Activated T-helper 2 cell treated with anti-CD3 and anti-CD28 coated beads, Interferon-gamma antibody, Interleukin-2, Interleukin-4, amounts not matched to agents 10 μg/mL and 5 μg/mL and 100 μg/mL, durations not matched to agents 14 hours and 24 hours and 36 hours (primary cell): ENCODE results near the gene COQ9. TPM values are rescaled to one million over a fixed set of nuclear protein-coding genes. Genes with fewer than 3 reads are reported as not detected.

Experiments
- DNase-seq: peaks from one replicate; pipeline ENCODE4 v3.0.0; 2021; ENCODE audit warnings: low spot score
- H3K27ac Mint-ChIP-seq: one replicate; pipeline ENCODE4 v1.8.0; 2021; ENCODE audit warnings: mixed read lengths
- H3K27me3 Mint-ChIP-seq: one replicate; pipeline ENCODE4 v1.8.0; 2021; ENCODE audit warnings: low read depth, mixed read lengths
- H3K36me3 Mint-ChIP-seq: one replicate; pipeline ENCODE4 v1.8.0; 2021; ENCODE audit warnings: low read depth, mixed read lengths
- H3K4me1 Mint-ChIP-seq: one replicate; pipeline ENCODE4 v1.8.0; 2021; ENCODE audit warnings: low read depth, mixed read lengths
- H3K4me3 Mint-ChIP-seq: one replicate; pipeline ENCODE4 v1.8.0; 2021; ENCODE audit warnings: low read depth, mild to moderate bottlenecking, moderate library complexity, mixed read lengths
- H3K9me3 Mint-ChIP-seq: one replicate; pipeline ENCODE4 v1.8.0; 2021; ENCODE audit warnings: mixed read lengths
- intact Hi-C: fragments of 100-400 bp; cut with micrococcal nuclease; formaldehyde crosslinking; loops from one replicate; pipeline ENCODE4 v1.15.1; 2023
- total RNA-seq: library from RNA; stranded (reverse); gene quantifications from 2 replicates; pipeline ENCODE4 v1.2.3, GENCODE V29; 2022

Gene COQ9
- total RNA-seq, 1 donor from 2014 or later = 47.4 TPM

- Mint-ChIP-seq H3K27me3 (no peaks in the 10 kb centered on the region), H3K36me3 (no peaks in the 10 kb centered on the region), H3K27ac (no peak overlapping the region), H3K4me3 (no peak overlapping the region), H3K4me1 (no peaks in the 10 kb centered on the region), H3K9me3 (no peaks in the 10 kb centered on the region)
- intact Hi-C loops = no loop called here
- DNase-seq = no peak
These were observed 60.1 kb downstream of the COQ9 start for GRCh38 chr16:57507136-57508034.

GRCh38 chr16:57508035-57508425 is 60.8 kb downstream of the COQ9 start:
- no peaks in the 10 kb centered on the region for H3K36me3 Mint-ChIP-seq
- DNase-seq = no peak
- H3K4me1 Mint-ChIP-seq = no peaks in the 10 kb centered on the region
- no peaks in the 10 kb centered on the region for H3K27me3 Mint-ChIP-seq
- intact Hi-C loops = no loop called here
- no peak overlapping the region for H3K4me3 Mint-ChIP-seq
- no peaks in the 10 kb centered on the region for H3K9me3 Mint-ChIP-seq
- H3K27ac Mint-ChIP-seq = no peak overlapping the region

- Mint-ChIP-seq H3K9me3 (no peaks in the 10 kb centered on the region), H3K4me3 (no peak overlapping the region), H3K27me3 (no peaks in the 10 kb centered on the region), H3K4me1 (no peaks in the 10 kb centered on the region), H3K27ac (no peak overlapping the region), H3K36me3 (no peaks in the 10 kb centered on the region)
- no peak for DNase-seq
- intact Hi-C loops = no loop called here
These were observed 62.1 kb downstream of the COQ9 start for GRCh38 chr16:57509231-57509923.

GRCh38 chr16:57510016-57510871 is 63.0 kb downstream of the COQ9 start:
- H3K4me3 Mint-ChIP-seq = no peak overlapping the region
- intact Hi-C loops = no loop called here
- no peak for DNase-seq
- H3K27ac Mint-ChIP-seq = no peak overlapping the region
- H3K36me3 Mint-ChIP-seq = no peaks in the 10 kb centered on the region
- no peaks in the 10 kb centered on the region for H3K27me3 Mint-ChIP-seq
- no peaks in the 10 kb centered on the region for H3K4me1 Mint-ChIP-seq
- no peaks in the 10 kb centered on the region for H3K9me3 Mint-ChIP-seq

Other genes with a start within 250 kb of the COQ9 start
- gene ARL2BP, start 202.2 kb upstream of the COQ9 start, total RNA-seq = 28.1 and 31.2 TPM in 2 replicates
- 0.30 and 0.34 TPM in 2 replicates for gene PLLP, start 162.8 kb upstream of the COQ9 start, total RNA-seq
- 32.5 and 34.3 TPM in 2 replicates for gene CCL22, start 88.7 kb upstream of the COQ9 start, total RNA-seq
- gene CX3CL1, start 75.0 kb upstream of the COQ9 start, total RNA-seq = not detected in 2 replicates
- gene CCL17, start 42.7 kb upstream of the COQ9 start, total RNA-seq = 0.37 and 1.3 TPM in 2 replicates
- gene CIAPIN1, start 94 bp upstream of the COQ9 start, total RNA-seq = 66.8 and 73.1 TPM in 2 replicates
- 73.6 and 75.6 TPM in 2 replicates for gene POLR2C, start 15.2 kb downstream of the COQ9 start, total RNA-seq
- gene DOK4, start 39.0 kb downstream of the COQ9 start, total RNA-seq = 5.7 and 6.6 TPM in 2 replicates
- 6.3 and 6.8 TPM in 2 replicates for gene CCDC102A, start 89.1 kb downstream of the COQ9 start, total RNA-seq
- 2.1 and 2.8 TPM in 2 replicates for gene ADGRG5, start 95.2 kb downstream of the COQ9 start, total RNA-seq
- gene ADGRG1, start 181.2 kb downstream of the COQ9 start, total RNA-seq = 1.8 and 1.9 TPM in 2 replicates
- gene ADGRG3, start 220.8 kb downstream of the COQ9 start, total RNA-seq = not detected in 2 replicates
- gene DRC7, start 247.3 kb downstream of the COQ9 start, total RNA-seq = not detected in 2 replicates